Endothelial cell of umbilical vein (primary cell): ENCODE results near the gene EIF2B4.

Experiments
- POLR2A ChIP-seq: IDR thresholded peaks from 2 replicates; pipeline ENCODE4 v1.6.1; 2012; ENCODE audit warnings: low read depth, mild to moderate bottlenecking, control low read depth, low read length
- POLR2AphosphoS5 ChIP-seq: IDR thresholded peaks from 2 replicates; pipeline ENCODE4 v1.6.1; 2012; ENCODE audit warnings: low read depth, mild to moderate bottlenecking, control low read depth, low read length, moderate library complexity; ENCODE audit not compliant: insufficient read depth
- TF ChIP-seq, protein P1 (sequence below), 2 donors: IDR thresholded peaks; 1 replicate in 1 of 2; 2 replicates in 1 of 2; pipeline ENCODE4 v1.5.1; 2011; ENCODE audit warnings: low read length in 2 of 2, mild to moderate bottlenecking in 2 of 2, moderate library complexity in 2 of 2, control low read depth in 1 of 2, inconsistent platforms in 1 of 2, low read depth in 1 of 2; ENCODE audit not compliant: insufficient read depth in 1 of 2; ENCODE audit errors: extremely low read depth in 1 of 2
- TF ChIP-seq, protein P2 (sequence below): IDR thresholded peaks from 2 replicates; pipeline ENCODE4 v1.6.1; 2011; ENCODE audit not compliant: insufficient read depth, insufficient read length

DNA sequence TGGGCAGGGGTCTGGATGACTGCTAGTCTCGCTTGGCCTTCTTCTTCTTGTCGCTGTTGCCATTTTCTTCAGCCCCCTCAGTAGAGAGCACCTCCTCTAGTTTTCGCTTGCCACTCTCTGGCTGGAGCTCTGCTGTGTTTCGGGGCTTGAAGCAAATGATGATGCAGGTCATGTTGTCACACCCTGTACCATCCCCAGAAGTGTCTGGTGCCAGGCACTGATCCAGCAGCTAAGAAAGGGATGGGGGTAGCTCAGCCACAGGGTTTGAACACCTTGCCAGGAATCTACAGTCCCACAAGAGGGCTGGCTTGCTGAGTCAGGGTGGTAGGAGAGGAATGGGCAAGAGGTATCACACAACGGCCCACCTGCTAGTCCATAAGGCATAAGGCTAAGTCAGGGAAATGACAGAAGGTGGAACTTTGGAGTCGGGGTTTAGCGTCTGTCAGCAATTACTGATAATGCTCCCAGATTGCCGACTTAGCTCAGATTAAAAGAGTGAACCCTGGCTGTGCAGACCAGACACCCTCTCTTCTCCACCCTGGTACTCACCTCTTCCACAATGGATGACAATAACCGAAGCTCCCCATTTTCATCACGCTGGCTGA lies 11.5 kb upstream of the EIF2B4 start:
- TF ChIP-seq POLR2A (no peak), POLR2AphosphoS5 (no peak)
- TF ChIP-seq, protein P1, sequence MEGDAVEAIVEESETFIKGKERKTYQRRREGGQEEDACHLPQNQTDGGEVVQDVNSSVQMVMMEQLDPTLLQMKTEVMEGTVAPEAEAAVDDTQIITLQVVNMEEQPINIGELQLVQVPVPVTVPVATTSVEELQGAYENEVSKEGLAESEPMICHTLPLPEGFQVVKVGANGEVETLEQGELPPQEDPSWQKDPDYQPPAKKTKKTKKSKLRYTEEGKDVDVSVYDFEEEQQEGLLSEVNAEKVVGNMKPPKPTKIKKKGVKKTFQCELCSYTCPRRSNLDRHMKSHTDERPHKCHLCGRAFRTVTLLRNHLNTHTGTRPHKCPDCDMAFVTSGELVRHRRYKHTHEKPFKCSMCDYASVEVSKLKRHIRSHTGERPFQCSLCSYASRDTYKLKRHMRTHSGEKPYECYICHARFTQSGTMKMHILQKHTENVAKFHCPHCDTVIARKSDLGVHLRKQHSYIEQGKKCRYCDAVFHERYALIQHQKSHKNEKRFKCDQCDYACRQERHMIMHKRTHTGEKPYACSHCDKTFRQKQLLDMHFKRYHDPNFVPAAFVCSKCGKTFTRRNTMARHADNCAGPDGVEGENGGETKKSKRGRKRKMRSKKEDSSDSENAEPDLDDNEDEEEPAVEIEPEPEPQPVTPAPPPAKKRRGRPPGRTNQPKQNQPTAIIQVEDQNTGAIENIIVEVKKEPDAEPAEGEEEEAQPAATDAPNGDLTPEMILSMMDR (IDR thresholded peaks at IDR 0.05; ENCODE audit: extremely low read depth in 1 of 2, insufficient read depth in 1 of 2, low read depth in 1 of 2, low read length in 2 of 2) = no peak
- TF ChIP-seq, protein P2, sequence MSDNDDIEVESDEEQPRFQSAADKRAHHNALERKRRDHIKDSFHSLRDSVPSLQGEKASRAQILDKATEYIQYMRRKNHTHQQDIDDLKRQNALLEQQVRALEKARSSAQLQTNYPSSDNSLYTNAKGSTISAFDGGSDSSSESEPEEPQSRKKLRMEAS = no peak
